Left lung (tissue), 10 donors: ENCODE results near the gene CLCNKB. TPM values are rescaled to one million over a fixed set of nuclear protein-coding genes. Genes with fewer than 3 reads are reported as not detected.
"Not testable (repeated sequence)": the region's sequence is repeated elsewhere in the genome, so short reads cannot be mapped to it uniquely, and the experiment has no call there.

Experiments
- ATAC-seq: fragments of 200-7000 bp; cut with Tn5 transposase; one replicate; pipeline ENCODE4 v1.9.1; 2020; ENCODE audit warnings: moderate library complexity
- DNase-seq, 4 donors: peaks; one replicate each; pipeline ENCODE4 v3.0.0-alpha.2; 2013 to 2020
- H3K27ac ChIP-seq, 2 donors: fragments of 200-600 bp; sonication (generic) in 1 of 2; one replicate each; pipeline versions ENCODE4 v1.5.0 to v1.8.0; 2020 to 2021
- H3K27me3 ChIP-seq, 2 donors: fragments of 200-600 bp; sonication (generic) in 1 of 2; one replicate each; pipeline versions ENCODE4 v1.5.0 to v1.8.0; 2020 to 2021
- H3K36me3 ChIP-seq, 2 donors: fragments of 200-600 bp; sonication (generic) in 1 of 2; one replicate each; pipeline versions ENCODE4 v1.5.0 to v1.8.0; 2020 to 2021
- H3K4me1 ChIP-seq, 2 donors: fragments of 200-600 bp; one replicate each; pipeline ENCODE4 v1.8.0; 2021
- H3K4me3 ChIP-seq, 2 donors: fragments of 200-600 bp; sonication (generic) in 1 of 2; one replicate each; pipeline versions ENCODE4 v1.5.0 to v1.8.0; 2020 to 2021; ENCODE audit warnings: mild to moderate bottlenecking in 1 of 2
- H3K9me3 ChIP-seq, 2 donors: fragments of 200-600 bp; sonication (generic) in 1 of 2; one replicate each; pipeline versions ENCODE4 v1.5.0 to v1.8.0; 2020 to 2021
- CTCF ChIP-seq, 2 donors: fragments of 200-600 bp; sonication (generic) in 1 of 2; IDR thresholded peaks; one replicate each; pipeline versions ENCODE4 v1.5.0 to v1.8.0; 2021; ENCODE audit warnings: antibody characterized with exemption in 2 of 2
- intact Hi-C, 2 donors: fragments of 100-400 bp; cut with DNase I; formaldehyde crosslinking; loops; one replicate each; pipeline versions ENCODE4 v1.11.2 to v1.14.2; 2022
- polyA plus RNA-seq, 6 donors: library from polyadenylated mRNA; unstranded; fragments of 120-200 nt; gene quantifications; one replicate each; pipeline ENCODE4 v1.2.1, GENCODE V29; 2013; ENCODE audit not compliant: insufficient read length in 6 of 6
- total RNA-seq, 2 donors: library from RNA; stranded (reverse); fragmentation: NEBNext Ultra II Directional; extraction: Animal tissue kit (Norgen Biotek cat#: 25700); gene quantifications; one replicate each; pipeline ENCODE4 v1.2.1, GENCODE V29; 2021
- donor health status: DM: no; HTN: yes; CAD: no.
- donor health status: DM: no; HTN: no; CAD: no.

CLCNKB gene
- total and polyA plus RNA-seq, 8 donors = 1.1 to 8.0 (median 4.9) TPM; not detected in 1

- DNase-seq = no peak
- intact Hi-C loops = no loop called here
- H3K9me3 ChIP-seq = no peaks in the 10 kb centered on the region
- H3K4me1 ChIP-seq = peaks cover 0 to 4% of the 10 kb centered on the region in 2 donors
- no peak for ATAC-seq
- H3K27ac ChIP-seq = no peak overlapping the region
- peaks cover 0 to 9% of the 10 kb centered on the region in 2 donors for H3K27me3 ChIP-seq
- no peak for TF ChIP-seq CTCF (IDR thresholded peaks at IDR 0.05)
- H3K36me3 ChIP-seq = no peaks in the 10 kb centered on the region
- no peak overlapping the region for H3K4me3 ChIP-seq
Measured at GRCh38 chr1:16051039-16051438, 7.5 kb downstream of the CLCNKB start.

GRCh38 chr1:16051949-16052348 lies 8.4 kb downstream of the CLCNKB start:
- DNase-seq, H3K9me3 ChIP-seq, H3K4me1 ChIP-seq, H3K4me3 ChIP-seq, ATAC-seq, intact Hi-C loops, H3K27ac ChIP-seq, H3K27me3 ChIP-seq, H3K36me3 ChIP-seq: not testable (repeated sequence)

- DNase-seq (no peak), ATAC-seq (no peak)
- no peak overlapping the region for H3K27ac ChIP-seq
- peaks cover 0 to 3% of the 10 kb centered on the region in 2 donors for H3K27me3 ChIP-seq
- no peaks in the 10 kb centered on the region for H3K9me3 ChIP-seq
- peaks cover 0 to 6% of the 10 kb centered on the region in 2 donors for H3K4me1 ChIP-seq
- no peaks in the 10 kb centered on the region for H3K36me3 ChIP-seq
- no peak for TF ChIP-seq CTCF (IDR thresholded peaks at IDR 0.05)
- no peak overlapping the region for H3K4me3 ChIP-seq
- intact Hi-C loops = no loop called here
Measured at GRCh38 chr1:16053781-16054502, 10.4 kb downstream of the CLCNKB start.

GRCh38 chr1:16054598-16055540 lies 11.3 kb downstream of the CLCNKB start:
- no peak overlapping the region for H3K4me3 ChIP-seq
- no peak for DNase-seq
- TF ChIP-seq CTCF (IDR thresholded peaks at IDR 0.05) = no peak
- intact Hi-C loops = no loop called here
- H3K27me3 ChIP-seq = no peaks in the 10 kb centered on the region
- ATAC-seq = no peak
- no peak overlapping the region for H3K27ac ChIP-seq
- no peaks in the 10 kb centered on the region for H3K36me3 ChIP-seq
- H3K9me3 ChIP-seq = no peaks in the 10 kb centered on the region
- H3K4me1 ChIP-seq = peaks cover 0 to 6% of the 10 kb centered on the region in 2 donors

GRCh38 chr1:16055613-16056520 lies 12.3 kb downstream of the CLCNKB start:
- H3K36me3 ChIP-seq = no peaks in the 10 kb centered on the region
- peak; percentile 91 to 95 for TF ChIP-seq CTCF (IDR thresholded peaks at IDR 0.05)
- H3K27me3 ChIP-seq = no peaks in the 10 kb centered on the region
- H3K4me3 ChIP-seq = no peak overlapping the region
- ATAC-seq (peak; percentile 97), DNase-seq (peak; percentile 63 to 92 (median 86))
- intact Hi-C loops = no loop called here
- no peaks in the 10 kb centered on the region for H3K9me3 ChIP-seq
- no peak overlapping the region for H3K27ac ChIP-seq
- H3K4me1 ChIP-seq = peaks cover 0 to 6% of the 10 kb centered on the region in 2 donors

GRCh38 chr1:16056521-16056912 lies 12.9 kb downstream of the CLCNKB start:
- H3K4me1 ChIP-seq, H3K27ac ChIP-seq, ATAC-seq, H3K9me3 ChIP-seq, H3K36me3 ChIP-seq, intact Hi-C loops, H3K27me3 ChIP-seq, H3K4me3 ChIP-seq, DNase-seq: not testable (repeated sequence)

- H3K27ac ChIP-seq, H3K36me3 ChIP-seq, DNase-seq, H3K9me3 ChIP-seq, H3K27me3 ChIP-seq, intact Hi-C loops, H3K4me1 ChIP-seq, ATAC-seq, H3K4me3 ChIP-seq: not testable (repeated sequence)
Measured at GRCh38 chr1:16057314-16057915, 13.8 kb downstream of the CLCNKB start.
